Endothelial cell of hepatic sinusoid (primary cell): Measurements from ENCODE around the gene SEC11A.
"Not testable (repeated sequence)": the region's sequence is repeated elsewhere in the genome, so short reads cannot be mapped to it uniquely, and the experiment has no call there.

Experiments
- in situ Hi-C: cut with HindIII; loops from 2 replicates; pipeline ENCODE4 v1.10.0; 2017; ENCODE audit warnings: low sequenced_read_pairs

The SEC11A gene

DNA sequence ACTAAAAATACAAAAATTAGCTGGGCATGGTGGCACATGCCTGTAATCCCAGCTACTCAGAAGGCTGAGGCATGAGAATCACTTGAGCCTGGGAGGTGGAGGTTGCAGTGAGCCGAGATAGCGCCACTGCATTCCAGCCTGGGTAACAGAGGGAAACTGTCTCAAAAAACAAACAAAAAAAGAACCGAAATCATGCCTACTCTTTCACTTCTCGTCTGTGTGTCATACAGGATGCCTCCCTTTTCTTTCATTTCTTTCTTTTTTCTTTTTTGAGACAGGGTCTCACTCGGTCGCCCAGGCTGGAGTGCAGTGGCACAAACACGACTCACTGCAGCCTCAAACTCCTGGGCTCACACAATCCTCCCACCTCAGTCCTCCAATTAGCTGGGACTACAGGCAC, 29.5 kb downstream of the SEC11A start:
- in situ Hi-C loops, result not testable (repeated sequence)

DNA sequence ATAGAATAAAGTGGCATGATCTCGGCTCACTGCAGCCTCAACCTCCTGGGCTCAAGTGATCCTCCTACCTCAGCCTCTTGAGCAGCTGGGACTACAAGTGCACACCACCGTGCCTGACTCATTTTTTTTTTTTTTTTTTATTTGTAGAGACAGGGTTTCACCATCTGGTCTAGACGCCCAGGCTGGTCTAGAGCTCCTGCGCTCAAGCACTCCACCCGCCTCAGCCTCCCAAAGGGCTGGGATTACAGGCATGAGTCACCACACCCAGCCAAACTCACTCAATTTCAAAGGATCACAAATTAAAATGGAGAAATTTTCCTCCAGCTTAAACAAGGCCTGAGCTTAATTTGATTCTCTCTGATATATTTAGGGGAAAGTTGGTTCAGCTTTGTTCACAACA, 30.6 kb downstream of the SEC11A start:
- in situ Hi-C loops, result no loop called here

DNA sequence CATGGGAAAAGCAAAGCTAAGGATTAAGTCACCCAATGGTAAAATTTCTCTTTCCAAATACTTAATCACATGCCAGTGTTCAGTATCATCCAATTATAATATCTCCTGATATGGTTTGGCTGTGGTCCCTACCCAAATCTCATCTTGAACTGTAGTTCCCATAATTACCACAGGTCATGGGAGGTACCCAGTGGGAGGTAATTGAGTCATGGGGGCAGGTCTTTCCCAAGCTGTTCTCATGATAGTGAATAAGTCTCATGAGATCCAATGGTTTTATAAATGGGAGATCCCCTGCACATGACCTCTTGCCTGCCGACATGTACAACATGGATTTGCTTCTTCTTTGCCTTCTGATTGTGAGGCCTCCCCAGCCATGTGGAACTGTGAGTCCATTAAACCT, 31.8 kb downstream of the SEC11A start:
- in situ Hi-C loops, result no loop called here

DNA sequence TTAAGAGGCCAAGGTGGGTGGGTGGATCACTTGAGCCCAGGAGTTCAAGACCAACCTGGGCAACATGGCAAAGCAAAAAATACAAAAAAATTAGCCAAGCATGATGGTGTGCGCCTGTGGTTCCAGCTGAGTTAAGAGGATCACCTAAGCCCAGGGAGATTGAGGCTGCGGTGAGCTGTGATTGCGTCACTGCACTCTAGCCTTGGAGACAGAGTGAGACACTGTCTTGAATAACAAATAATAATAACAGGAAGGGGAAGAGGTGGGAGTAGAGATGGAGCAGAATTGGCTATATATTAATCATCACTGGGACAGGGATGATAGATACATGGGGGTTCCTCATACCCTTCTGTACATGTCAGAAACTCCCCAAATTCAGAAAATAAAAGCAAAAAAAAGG, 34.1 kb downstream of the SEC11A start:
- in situ Hi-C loops, result no loop called here

- in situ Hi-C loops, result no loop called here
Observed at GRCh38 chr15:84671211-84671610, 44.7 kb downstream of the SEC11A start.

DNA sequence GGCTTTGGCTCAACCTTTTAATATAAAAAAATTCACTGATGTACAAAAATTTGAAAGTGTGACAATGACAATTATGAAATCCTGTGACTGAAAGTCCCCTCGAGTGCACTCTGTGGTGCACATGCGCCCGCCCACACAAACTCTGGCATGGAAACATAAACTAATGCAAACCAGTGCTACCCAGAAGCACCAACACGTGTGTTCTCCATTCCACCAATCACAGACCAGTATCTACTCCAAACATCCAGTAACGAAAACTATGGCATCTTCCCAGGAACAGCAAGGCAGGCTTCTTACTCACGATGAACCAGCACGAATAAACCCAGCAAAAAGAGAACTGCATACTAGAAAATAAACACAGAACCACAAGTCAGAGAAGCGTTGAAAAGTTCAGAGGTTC, 46.2 kb downstream of the SEC11A start:
- in situ Hi-C loops, result no loop called here

- in situ Hi-C loops, result no loop called here
Observed at GRCh38 chr15:84668221-84668982, 47.5 kb downstream of the SEC11A start.

GRCh38 chr15:84666373-84666772, 49.6 kb downstream of the SEC11A start:
- in situ Hi-C loops, result no loop called here

GRCh38 chr15:84661001-84661400, 54.9 kb downstream of the SEC11A start:
- in situ Hi-C loops, result loop anchor here (5.0 kb wide), 1 partner anchor 81 kb away; no protein-coding TSS in a partner anchor

GRCh38 chr15:84659904-84660781, 55.8 kb downstream of the SEC11A start:
- in situ Hi-C loops, result loop anchor here (5.0 kb wide), 1 partner anchor 82 kb away; no protein-coding TSS in a partner anchor

DNA sequence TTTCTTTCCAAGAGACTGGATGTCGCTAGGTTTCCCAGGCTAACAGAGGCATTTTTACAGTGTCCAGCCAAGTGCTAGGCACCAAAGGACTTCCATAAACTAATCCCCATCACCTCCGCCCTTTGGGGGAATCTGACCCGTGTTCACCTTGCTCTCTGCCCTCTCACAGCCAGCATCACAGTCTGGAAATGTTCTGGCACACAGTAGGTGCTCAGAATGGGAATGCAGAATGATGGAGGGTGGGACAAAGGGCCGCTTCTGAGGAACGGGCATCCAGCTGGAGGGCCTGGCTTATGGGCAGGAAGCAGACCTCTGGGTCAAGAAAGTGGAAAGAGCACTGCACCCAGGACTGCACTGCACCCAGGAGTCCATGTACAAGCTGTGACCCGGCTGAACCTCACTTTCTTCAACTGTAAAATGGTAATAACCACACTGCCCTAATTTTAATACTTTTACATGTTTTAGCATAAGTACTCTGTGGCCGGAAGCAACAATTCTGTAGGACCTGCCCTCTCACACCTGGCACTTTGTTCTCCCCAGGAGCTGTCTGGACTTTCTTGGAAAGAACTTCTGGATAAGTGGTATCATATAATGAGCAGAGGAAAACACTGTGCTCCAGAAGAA, 57.0 kb downstream of the SEC11A start:
- in situ Hi-C loops, result no loop called here

- in situ Hi-C loops, result no loop called here
Observed at GRCh38 chr15:84658080-84658787, 57.7 kb downstream of the SEC11A start, which contains the start of gene NMB. NMB (minus strand) TSS chr15:84658199; CDS start chr15:84658152, 47 bp downstream.

DNA sequence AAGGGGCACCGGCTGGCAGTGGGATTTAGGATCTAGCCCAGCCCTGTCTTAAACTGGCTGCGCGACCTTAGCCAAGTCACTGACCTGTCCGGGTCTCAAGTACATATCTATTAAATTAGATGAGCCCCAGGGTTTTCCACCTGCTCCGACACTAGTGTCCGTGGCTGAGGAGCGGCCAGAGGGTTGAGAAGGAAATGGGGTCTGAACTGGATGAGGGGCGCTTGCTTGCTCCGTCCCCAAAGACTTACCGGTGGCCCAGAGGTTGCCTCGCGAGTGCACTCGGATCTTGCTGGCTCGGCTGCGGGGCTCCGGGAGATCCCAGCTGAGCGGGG, 58.2 kb downstream of the SEC11A start:
- in situ Hi-C loops, result no loop called here

GRCh38 chr15:84656972-84657371, 59.0 kb downstream of the SEC11A start:
- in situ Hi-C loops, result no loop called here

DNA sequence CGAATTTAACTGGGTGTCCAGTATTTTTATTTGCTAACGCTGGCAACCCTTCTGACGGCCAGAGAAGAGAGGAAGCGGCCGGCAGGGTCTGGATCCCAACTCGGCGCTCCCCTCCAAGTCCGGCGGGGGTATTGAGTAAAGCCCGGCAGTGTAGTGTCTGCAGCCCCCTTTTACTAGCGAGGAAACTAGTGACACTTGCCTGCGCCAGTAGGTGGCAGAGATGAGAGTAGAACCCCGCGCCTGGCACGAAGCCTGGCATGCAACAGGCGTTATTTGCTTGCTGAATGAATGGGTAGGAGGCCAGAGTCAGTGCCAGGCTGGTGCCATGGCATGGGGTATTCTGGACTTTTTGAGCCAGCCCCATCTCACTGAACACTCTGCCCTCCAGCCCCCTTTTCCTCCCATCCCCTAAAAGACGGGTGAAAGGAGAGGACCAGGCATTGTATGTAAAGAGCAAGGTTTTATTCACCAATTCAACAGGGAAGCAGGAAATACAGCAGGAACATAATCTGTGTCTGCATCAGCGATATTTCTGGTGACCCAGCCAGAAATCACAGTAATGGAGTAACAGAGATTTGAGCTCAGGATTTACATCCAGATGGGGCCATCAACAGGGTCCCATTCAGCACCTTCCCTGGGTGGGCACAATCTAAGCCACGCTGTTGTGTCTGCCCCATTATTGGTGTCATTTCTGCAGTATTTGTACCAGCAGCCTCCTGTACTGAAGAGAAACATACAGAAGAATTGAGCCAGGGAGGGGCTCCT, 61.1 kb downstream of the SEC11A start:
- in situ Hi-C loops, result no loop called here

DNA sequence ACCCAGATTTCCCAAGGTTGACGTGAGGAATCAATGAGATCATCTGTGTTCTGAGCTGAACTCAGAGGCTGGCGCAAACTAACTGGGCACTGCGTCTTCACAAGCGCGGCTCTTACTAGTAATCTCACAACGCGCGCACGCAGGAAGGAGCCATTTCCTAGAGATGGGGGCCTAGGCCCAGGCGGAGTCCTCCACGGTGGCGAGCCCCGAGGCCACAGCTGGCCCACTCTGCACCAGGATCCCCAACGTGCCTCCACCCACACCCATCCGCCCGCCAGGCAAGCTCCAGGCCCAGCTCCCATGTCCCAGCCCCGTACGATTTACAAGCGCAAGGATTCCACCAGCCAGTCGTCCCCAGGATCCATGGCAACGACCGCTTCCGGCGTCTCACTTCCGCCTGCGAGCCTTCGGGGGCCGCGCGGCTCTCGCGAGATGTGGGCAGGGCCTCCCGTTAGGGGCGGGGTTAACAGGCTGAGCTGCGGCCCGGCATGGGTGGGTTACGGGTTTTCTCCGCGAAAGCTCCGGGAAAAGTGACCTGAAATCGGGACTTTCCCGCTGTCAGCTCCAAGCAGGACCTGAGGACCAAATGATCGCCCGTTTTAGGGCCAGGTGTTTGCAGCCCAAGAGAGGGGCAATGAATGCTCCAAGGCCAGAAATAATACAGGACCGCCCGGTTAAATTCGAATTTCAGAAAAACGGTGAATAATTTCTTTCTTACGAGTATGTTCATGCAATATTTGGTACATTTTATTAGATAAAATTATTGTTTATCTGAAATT, 61.8 kb downstream of the SEC11A start, which contains the start of gene WDR73:
WDR73 (minus strand) TSS at position 374 of the 779 bp plus-strand sequence; CDS start at position 365, 9 bp downstream.
- in situ Hi-C loops, result no loop called here

DNA sequence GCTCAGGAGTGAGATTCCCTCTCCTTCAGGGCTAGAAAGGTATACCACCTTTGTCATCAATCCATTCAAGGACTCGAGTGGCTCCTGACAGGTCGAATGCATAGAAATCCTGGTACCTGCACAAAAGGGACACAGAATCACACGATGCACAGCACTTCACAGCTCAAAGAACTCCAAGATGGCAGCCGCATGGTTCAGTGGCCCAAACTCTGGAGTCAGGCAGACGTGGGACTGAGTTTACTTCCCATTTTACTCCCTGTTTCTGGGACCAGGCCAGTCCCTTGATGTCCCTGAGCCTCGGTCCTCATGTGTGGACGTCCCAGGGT, 62.4 kb downstream of the SEC11A start:
- in situ Hi-C loops, result no loop called here

GRCh38 chr15:84649706-84650105, 66.2 kb downstream of the SEC11A start:
- in situ Hi-C loops, result loop anchor here (5.0 kb wide), 1 partner anchor 53 kb away; no protein-coding TSS in a partner anchor

DNA sequence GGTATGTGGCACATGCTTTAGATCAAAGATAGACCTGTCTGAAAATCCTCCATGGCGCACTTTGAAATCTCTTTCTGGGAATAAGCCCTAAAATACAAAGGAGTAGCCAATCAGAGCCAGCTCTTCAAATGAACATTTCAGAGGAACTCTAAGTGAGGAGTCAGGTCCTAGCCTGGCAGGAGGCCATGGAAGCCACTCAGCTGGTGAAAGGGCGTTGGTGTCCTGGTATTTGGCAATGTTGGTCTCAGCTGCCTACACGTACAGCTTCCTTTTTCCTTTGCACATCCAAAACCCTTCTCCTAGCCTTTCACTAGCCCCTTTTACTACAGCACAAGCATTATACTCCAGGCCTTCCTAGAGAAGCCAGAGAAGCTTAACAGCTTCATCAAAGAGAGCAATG, 67.4 kb downstream of the SEC11A start:
- in situ Hi-C loops, result loop anchor here (5.0 kb wide), 1 partner anchor 54 kb away; no protein-coding TSS in a partner anchor
